OCI-LY7 (cell line): ENCODE results near the gene OR2A5. TPM values are rescaled to one million over a fixed set of nuclear protein-coding genes. Genes with fewer than 3 reads are reported as not detected.

Source experiments
- BruUV-seq: library from RNA; stranded (reverse); fragments of 400-500 nt; replicated peaks from 2 replicates; lab custom pipeline; 2021; lab: Mats Ljungman, UMichigan
- CTCF ChIA-PET: fragments of 300-600 bp; sonication (Branson Sonifier 250); formaldehyde crosslinking; loops from one replicate; lab custom pipeline; 2022; ENCODE audit warnings: antibody characterized with exemption; ENCODE audit not compliant: unreplicated experiment; lab: Charles Lee
- POLR2A ChIA-PET: fragments of 300-600 bp; sonication (Branson Sonifier 250); formaldehyde crosslinking; loops from one replicate; lab custom pipeline; 2022; ENCODE audit warnings: antibody characterized with exemption; lab: Charles Lee
- DNase-seq: peaks from one replicate; pipeline ENCODE4 v3.0.0-alpha.2; 2015; ENCODE audit warnings: low spot score
- H2AFZ ChIP-seq: fragments of 200-600 bp; sonication (generic), shearing (Covaris generic); 2 replicates; pipeline ENCODE4 v1.6.1; 2014; ENCODE audit warnings: mild to moderate bottlenecking, antibody characterized with exemption, low read length, moderate library complexity
- H3K27ac ChIP-seq: fragments of 200-600 bp; sonication (generic); 2 replicates; pipeline ENCODE4 v1.5.1; 2014; ENCODE audit warnings: mixed run types, low read depth, mild to moderate bottlenecking, moderate library complexity, low read length, inconsistent platforms; ENCODE audit not compliant: poor library complexity, severe bottlenecking
- H3K36me3 ChIP-seq: fragments of 200-600 bp; sonication (generic); 2 replicates; pipeline ENCODE4 v1.6.1; 2014; ENCODE audit warnings: mild to moderate bottlenecking, antibody characterized with exemption, low read length, moderate library complexity, mixed read lengths; ENCODE audit not compliant: insufficient read depth
- H3K4me1 ChIP-seq: fragments of 200-600 bp; sonication (generic); 2 replicates; pipeline ENCODE4 v1.5.1; 2014; ENCODE audit warnings: mild to moderate bottlenecking, low read length; ENCODE audit not compliant: insufficient read depth, poor library complexity, severe bottlenecking
- H3K4me2 ChIP-seq: fragments of 200-600 bp; sonication (generic); 2 replicates; pipeline ENCODE4 v1.6.1; 2014; ENCODE audit warnings: mild to moderate bottlenecking, low read length
- H3K4me3 ChIP-seq: fragments of 200-600 bp; sonication (generic); 2 replicates; pipeline ENCODE4 v1.5.1; 2014; ENCODE audit warnings: mild to moderate bottlenecking, low read depth, low read length; ENCODE audit not compliant: poor library complexity, severe bottlenecking
- H3K79me2 ChIP-seq: fragments of 200-600 bp; sonication (generic); 2 replicates; pipeline ENCODE4 v1.6.1; 2016; ENCODE audit warnings: low read depth, mild to moderate bottlenecking, low read length, moderate library complexity, mixed read lengths; ENCODE audit not compliant: insufficient read depth
- H3K9me2 ChIP-seq: fragments of 200-600 bp; sonication (generic); 2 replicates; pipeline ENCODE4 v1.6.1; 2016; ENCODE audit warnings: mild to moderate bottlenecking, low read length, mixed read lengths; ENCODE audit not compliant: insufficient read depth
- H3K9me3 ChIP-seq: fragments of 200-600 bp; sonication (generic); 2 replicates; pipeline ENCODE4 v1.6.1; 2014; ENCODE audit warnings: mild to moderate bottlenecking, mixed run types, low read length, mixed read lengths
- H4K20me1 ChIP-seq: fragments of 200-600 bp; sonication (generic); 2 replicates; pipeline ENCODE4 v1.6.1; 2014; ENCODE audit warnings: mild to moderate bottlenecking, antibody characterized with exemption, low read length, moderate library complexity, mixed read lengths; ENCODE audit not compliant: insufficient read depth
- EZH2phosphoT487 ChIP-seq: fragments of 200-600 bp; sonication (generic); IDR thresholded peaks from 2 replicates; pipeline ENCODE4 v1.6.1; 2018; ENCODE audit warnings: low read depth, borderline replicate concordance, mild to moderate bottlenecking, mixed run types, antibody characterized with exemption, low read length, moderate library complexity, mixed read lengths
- intact Hi-C: fragments of 100-400 bp; cut with micrococcal nuclease; formaldehyde crosslinking; loops from one replicate; pipeline ENCODE4 v1.10.0; 2022; ENCODE audit not compliant: unreplicated experiment
- total RNA-seq, 2 experiments: library from RNA; depleted of rRNA in 1 of 2; stranded (reverse); fragments of >200 nt in 1 of 2; shearing (Covaris generic) in 1 of 2; gene quantifications; 2 replicates each; pipeline ENCODE4 v1.2.3, GENCODE V29; 2014 to 2022
- TF ChIP-seq, protein P1 (sequence below): fragments of 200-600 bp; sonication (generic); conservative IDR thresholded peaks from 2 replicates; pipeline ENCODE4 v1.5.1; 2014; ENCODE audit warnings: mild to moderate bottlenecking, antibody characterized with exemption, low read length, moderate library complexity, mixed read lengths

OR2A5 gene
- total RNA-seq, 2 experiments from 2014 or later = not detected

- H3K4me1 ChIP-seq = no peaks in the 10 kb centered on the region
- no peaks in the 10 kb centered on the region for H3K36me3 ChIP-seq
- CTCF ChIA-PET = no interaction called here
- H2AFZ ChIP-seq = no peak overlapping the region
- no peaks in the 10 kb centered on the region for H3K9me3 ChIP-seq
- H3K79me2 ChIP-seq = no peaks in the 10 kb centered on the region
- POLR2A ChIA-PET = no interaction called here
- no peak overlapping the region for H3K27ac ChIP-seq
- no peak overlapping the region for H3K4me3 ChIP-seq
- no peak overlapping the region for H3K4me2 ChIP-seq
- no peaks in the 10 kb centered on the region for H4K20me1 ChIP-seq
- TF ChIP-seq, protein P1, sequence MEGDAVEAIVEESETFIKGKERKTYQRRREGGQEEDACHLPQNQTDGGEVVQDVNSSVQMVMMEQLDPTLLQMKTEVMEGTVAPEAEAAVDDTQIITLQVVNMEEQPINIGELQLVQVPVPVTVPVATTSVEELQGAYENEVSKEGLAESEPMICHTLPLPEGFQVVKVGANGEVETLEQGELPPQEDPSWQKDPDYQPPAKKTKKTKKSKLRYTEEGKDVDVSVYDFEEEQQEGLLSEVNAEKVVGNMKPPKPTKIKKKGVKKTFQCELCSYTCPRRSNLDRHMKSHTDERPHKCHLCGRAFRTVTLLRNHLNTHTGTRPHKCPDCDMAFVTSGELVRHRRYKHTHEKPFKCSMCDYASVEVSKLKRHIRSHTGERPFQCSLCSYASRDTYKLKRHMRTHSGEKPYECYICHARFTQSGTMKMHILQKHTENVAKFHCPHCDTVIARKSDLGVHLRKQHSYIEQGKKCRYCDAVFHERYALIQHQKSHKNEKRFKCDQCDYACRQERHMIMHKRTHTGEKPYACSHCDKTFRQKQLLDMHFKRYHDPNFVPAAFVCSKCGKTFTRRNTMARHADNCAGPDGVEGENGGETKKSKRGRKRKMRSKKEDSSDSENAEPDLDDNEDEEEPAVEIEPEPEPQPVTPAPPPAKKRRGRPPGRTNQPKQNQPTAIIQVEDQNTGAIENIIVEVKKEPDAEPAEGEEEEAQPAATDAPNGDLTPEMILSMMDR = no peak
- TF ChIP-seq EZH2phosphoT487 = no peak
- DNase-seq = no peak
- intact Hi-C loops = no loop called here
- BruUV-seq = no TSS peak
- H3K9me2 ChIP-seq = no peaks in the 10 kb centered on the region
Measured at GRCh38 chr7:144086730-144087129, 38.0 kb downstream of the OR2A5 start.

- intact Hi-C loops = no loop called here
- Histone ChIP-seq H3K4me3 (no peak overlapping the region), H3K9me3 (no peaks in the 10 kb centered on the region), H4K20me1 (no peaks in the 10 kb centered on the region), H3K27ac (no peak overlapping the region), H3K36me3 (no peaks in the 10 kb centered on the region), H3K4me2 (no peak overlapping the region), H2AFZ (no peak overlapping the region), H3K79me2 (no peaks in the 10 kb centered on the region), H3K4me1 (no peaks in the 10 kb centered on the region), H3K9me2 (no peaks in the 10 kb centered on the region)
- ChIA-PET POLR2A (no interaction called here), CTCF (no interaction called here)
- BruUV-seq = no TSS peak
- TF ChIP-seq EZH2phosphoT487 = no peak
- TF ChIP-seq, protein P1 = no peak
- DNase-seq = no peak
Measured at GRCh38 chr7:144087230-144087629, 38.5 kb downstream of the OR2A5 start.

GRCh38 chr7:144090667-144091066 is 41.9 kb downstream of the OR2A5 start:
- no peak overlapping the region for H2AFZ ChIP-seq
- no peak overlapping the region for H3K27ac ChIP-seq
- H3K4me3 ChIP-seq = no peak overlapping the region
- no TSS peak for BruUV-seq
- no peak for DNase-seq
- H3K36me3 ChIP-seq = no peaks in the 10 kb centered on the region
- no peaks in the 10 kb centered on the region for H4K20me1 ChIP-seq
- ChIA-PET CTCF (no interaction called here), POLR2A (no interaction called here)
- no peaks in the 10 kb centered on the region for H3K9me2 ChIP-seq
- no peaks in the 10 kb centered on the region for H3K4me1 ChIP-seq
- H3K4me2 ChIP-seq = no peak overlapping the region
- no peaks in the 10 kb centered on the region for H3K79me2 ChIP-seq
- H3K9me3 ChIP-seq = no peaks in the 10 kb centered on the region
- intact Hi-C loops = no loop called here
- TF ChIP-seq EZH2phosphoT487 = no peak
- TF ChIP-seq, protein P1 = no peak
